Epithelial cell of esophagus (primary cell): Measurements from ENCODE around the gene DPPA4.

Experiments
- DNase-seq: peaks from one replicate; pipeline ENCODE4 v3.0.0; 2010; ENCODE audit warnings: low read depth
- H3K4me3 ChIP-seq: 2 replicates; pipeline ENCODE4 v1.5.1; 2011; ENCODE audit warnings: mild to moderate bottlenecking, low read length, control low read depth
- TF ChIP-seq, protein P1 (sequence below): IDR thresholded peaks from 2 replicates; pipeline ENCODE4 v1.5.1; 2011; ENCODE audit warnings: low read depth, mild to moderate bottlenecking, low read length, control low read depth, inconsistent platforms; ENCODE audit not compliant: insufficient read depth; ENCODE audit errors: missing control alignments

Gene DPPA4

DNA sequence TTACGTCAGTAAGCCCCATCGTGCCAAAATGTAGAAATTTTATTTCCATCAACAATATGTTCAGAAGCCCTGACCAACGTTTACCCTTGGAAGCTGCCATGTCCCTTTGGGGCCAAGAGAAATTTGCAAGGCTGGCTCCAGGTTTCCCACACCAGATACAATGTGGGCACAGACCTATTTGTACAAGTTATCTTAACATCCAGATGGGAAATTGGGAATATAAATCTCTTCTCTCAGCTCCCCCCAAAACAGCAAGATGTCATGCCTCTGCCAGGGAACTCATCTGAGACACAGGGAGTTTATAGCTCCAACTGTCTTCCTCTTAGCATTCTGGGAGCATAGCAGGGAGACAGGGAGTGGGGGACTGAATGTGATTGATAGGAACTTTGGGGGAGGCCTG lies 11.7 kb downstream of the DPPA4 start:
- no peak overlapping the region for H3K4me3 ChIP-seq
- TF ChIP-seq, protein P1, sequence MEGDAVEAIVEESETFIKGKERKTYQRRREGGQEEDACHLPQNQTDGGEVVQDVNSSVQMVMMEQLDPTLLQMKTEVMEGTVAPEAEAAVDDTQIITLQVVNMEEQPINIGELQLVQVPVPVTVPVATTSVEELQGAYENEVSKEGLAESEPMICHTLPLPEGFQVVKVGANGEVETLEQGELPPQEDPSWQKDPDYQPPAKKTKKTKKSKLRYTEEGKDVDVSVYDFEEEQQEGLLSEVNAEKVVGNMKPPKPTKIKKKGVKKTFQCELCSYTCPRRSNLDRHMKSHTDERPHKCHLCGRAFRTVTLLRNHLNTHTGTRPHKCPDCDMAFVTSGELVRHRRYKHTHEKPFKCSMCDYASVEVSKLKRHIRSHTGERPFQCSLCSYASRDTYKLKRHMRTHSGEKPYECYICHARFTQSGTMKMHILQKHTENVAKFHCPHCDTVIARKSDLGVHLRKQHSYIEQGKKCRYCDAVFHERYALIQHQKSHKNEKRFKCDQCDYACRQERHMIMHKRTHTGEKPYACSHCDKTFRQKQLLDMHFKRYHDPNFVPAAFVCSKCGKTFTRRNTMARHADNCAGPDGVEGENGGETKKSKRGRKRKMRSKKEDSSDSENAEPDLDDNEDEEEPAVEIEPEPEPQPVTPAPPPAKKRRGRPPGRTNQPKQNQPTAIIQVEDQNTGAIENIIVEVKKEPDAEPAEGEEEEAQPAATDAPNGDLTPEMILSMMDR = no peak
- DNase-seq = no peak

DNA sequence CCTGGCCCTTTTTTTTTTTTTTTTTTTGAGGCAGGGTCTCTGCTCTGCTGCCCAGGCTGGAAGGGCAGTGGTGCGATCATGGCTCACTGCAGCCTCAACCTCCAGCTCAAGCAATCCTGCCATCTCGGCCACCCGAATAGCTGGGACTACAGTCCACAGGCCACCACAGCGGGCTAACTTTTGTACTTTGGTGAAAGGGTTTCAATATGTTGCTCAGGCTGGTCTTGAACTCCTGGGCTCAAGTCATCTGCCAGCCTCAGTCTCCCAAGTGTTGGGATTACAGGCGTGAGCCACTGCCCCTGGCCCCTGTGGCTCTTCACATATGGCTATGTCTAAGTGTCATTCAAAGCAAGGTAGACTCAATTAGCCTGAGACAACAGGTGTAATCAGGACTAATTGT lies 12.2 kb downstream of the DPPA4 start:
- no peak overlapping the region for H3K4me3 ChIP-seq
- TF ChIP-seq, protein P1 = no peak
- no peak for DNase-seq

DNA sequence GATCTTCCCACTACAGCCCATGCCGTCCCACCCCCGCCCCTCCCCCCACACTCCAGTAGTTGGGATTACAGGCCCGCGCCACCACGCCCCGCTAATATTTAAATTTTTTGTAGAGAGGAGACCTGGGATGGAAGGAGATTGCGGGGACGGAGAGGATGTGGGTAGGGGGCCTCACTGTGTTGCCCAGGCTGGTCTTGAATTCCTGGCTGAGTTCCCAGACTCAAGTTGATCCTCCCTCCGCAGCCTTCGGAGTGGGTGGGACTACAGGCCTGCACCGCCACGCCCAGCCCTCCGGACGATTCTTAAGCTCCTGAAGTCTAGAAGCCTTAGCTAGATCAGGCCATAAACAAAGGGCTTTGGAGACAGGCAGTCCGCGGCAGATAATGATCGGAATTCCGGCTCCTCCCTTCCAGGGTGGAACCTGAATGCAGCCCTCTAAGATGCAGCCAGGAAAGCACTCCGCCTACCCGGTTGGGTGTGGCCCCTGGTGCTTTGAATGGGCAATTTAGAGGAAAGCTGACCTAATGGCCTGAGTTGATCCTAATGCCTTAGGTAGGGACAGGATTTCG lies 21.1 kb downstream of the DPPA4 start, which contains the start of gene DPPA2:
Gene DPPA2, minus strand, starts transcription at position 356 of the 569 bp plus-strand sequence. CDS start 1,975 bp downstream, outside the sequence.
- no peak for DNase-seq
- TF ChIP-seq, protein P1 = no peak
- H3K4me3 ChIP-seq = no peak within 1 kb of the TSS

DNA sequence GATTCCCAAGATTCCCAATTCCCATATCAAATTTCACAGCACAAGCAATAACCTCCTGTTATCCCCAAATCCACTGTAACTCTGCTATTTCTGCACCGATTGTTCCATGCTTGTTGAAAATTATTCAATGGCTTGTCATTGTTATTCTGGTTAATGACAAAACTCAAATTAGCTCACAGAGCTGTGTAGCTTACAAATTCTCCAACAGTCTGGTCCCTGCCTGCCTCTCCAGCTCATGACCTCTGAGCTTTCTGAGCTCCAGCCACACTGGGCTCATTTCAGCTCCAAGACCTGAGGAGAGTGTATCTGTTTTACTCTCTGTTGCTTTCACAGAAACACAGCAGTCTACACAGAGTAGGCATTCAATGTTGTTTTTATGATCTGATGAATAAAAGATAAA lies 24.3 kb downstream of the DPPA4 start:
- TF ChIP-seq, protein P1 = no peak
- DNase-seq = no peak
- no peak overlapping the region for H3K4me3 ChIP-seq

DNA sequence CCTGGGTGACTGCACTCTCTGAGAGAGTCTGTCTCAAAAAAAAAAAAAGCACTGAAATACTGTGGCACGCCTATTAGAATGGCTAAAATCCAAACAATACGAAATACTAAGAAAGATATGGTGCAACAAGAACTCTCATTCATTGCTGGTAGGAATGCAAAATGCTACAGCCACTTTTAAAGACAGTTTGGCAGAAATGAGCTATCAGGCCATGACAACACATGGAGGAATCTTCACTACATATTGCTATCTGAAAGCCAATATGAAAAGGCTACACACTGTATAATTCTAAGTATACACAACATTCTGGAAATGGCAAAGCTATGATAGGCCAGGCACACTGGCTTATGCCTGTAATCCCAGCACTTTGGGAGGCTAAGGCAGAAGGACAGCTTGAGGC lies 39.9 kb downstream of the DPPA4 start:
- DNase-seq = no peak
- TF ChIP-seq, protein P1 = no peak
- no peak overlapping the region for H3K4me3 ChIP-seq

DNA sequence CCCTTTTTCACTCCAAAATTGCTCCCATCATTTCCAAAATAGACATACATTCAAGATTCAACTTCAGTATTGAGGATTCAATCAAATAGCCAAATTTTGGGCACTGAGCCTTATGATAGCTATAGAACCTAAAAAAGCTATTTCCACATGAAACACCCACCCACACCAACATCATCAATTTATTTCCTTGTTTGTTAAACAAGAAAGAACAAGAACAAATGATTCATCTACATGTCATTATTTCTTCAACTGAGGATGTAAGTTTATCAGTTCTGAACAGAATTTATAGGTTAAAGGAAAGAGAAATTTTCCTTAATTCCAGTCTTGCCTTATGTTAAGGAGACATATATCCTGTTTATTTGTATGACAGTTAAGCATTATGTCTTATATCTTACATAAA lies 53.3 kb downstream of the DPPA4 start:
- TF ChIP-seq, protein P1 = no peak
- DNase-seq = peak; percentile 67
- H3K4me3 ChIP-seq = no peak overlapping the region

DNA sequence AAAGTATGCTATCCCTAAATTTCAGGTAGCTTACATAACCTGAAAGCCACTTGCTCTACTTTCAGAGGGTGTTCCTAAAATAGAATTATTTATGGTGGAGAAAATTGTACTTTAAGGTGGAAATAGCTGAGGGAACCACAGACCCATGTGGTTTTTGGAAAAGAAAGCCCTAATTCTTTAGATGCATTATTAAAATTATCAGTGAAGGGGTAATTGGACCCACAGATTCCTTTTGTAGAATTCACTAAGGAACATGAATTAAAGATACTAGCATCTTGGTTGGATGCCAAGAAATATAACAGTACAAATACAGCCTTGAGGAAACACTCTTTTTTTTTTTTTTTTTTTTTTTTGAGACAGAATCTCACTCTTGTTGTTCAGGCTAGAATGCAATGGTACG lies 58.8 kb downstream of the DPPA4 start:
- TF ChIP-seq, protein P1 = no peak
- DNase-seq = no peak
- H3K4me3 ChIP-seq = no peak overlapping the region
